ENCODE results near the gene UBAP1. TPM values are rescaled to one million over a fixed set of nuclear protein-coding genes. Genes with fewer than 3 reads are reported as not detected.
"Not testable (repeated sequence)": the region's sequence is repeated elsewhere in the genome, so short reads cannot be mapped to it uniquely, and the experiment has no call there.

Gene UBAP1
- total RNA-seq, 2 experiments from 2014 or later: 36.3 to 41.0 TPM

DNA sequence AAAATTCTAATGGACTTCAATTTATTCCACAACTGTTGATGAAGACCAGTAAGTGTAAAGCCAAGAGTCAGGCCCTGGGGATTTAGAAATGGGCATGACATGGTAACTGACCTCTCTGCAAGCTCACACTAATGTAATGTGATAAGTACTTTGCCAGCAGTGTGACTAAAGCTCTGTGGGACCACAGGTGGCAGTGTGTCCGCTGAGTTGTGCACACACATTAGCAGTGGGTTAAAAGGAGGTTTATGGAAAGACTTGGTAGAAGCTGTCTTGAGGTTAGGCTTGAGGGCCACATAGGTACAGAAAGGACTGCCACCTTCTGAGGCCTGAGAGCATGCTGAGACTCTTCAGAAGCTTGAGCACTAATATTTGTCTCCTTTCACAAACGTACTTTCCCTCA lies 67.6 kb downstream of the UBAP1 start:
- Mint-ChIP-seq H3K4me1 (no peaks in the 10 kb centered on the region), H3K4me3 (no peak overlapping the region), H3K27me3 (no peaks in the 10 kb centered on the region), H3K27ac (no peak overlapping the region), H3K9me3 (ENCODE audit: low read depth) (no peaks in the 10 kb centered on the region), H3K36me3 (peaks cover 33% of the 10 kb centered on the region)
- no peak for DNase-seq
- CTCF ChIA-PET: no interaction called here
- no peak for ATAC-seq

DNA sequence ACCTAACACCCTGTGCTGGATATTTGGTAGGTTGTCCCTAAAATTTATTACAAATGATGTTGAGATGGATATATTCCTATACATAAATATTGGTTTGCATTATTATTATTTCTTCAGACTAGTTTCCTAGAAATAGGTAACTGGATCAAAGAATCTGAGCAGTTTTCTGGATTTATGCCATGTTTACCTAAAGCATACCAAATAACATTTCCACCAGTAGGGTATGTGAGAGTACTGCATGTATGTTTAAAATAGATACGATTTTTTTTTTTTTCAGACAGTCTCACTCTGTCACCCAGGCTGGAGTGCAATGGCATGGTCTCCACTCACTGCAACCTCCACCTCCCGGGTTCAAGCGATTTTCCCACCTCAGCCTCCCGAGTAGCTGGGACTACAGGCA lies 68.9 kb downstream of the UBAP1 start:
- H3K4me1 Mint-ChIP-seq: not testable (repeated sequence)
- peaks cover 24% of the 10 kb centered on the region for H3K36me3 Mint-ChIP-seq

DNA sequence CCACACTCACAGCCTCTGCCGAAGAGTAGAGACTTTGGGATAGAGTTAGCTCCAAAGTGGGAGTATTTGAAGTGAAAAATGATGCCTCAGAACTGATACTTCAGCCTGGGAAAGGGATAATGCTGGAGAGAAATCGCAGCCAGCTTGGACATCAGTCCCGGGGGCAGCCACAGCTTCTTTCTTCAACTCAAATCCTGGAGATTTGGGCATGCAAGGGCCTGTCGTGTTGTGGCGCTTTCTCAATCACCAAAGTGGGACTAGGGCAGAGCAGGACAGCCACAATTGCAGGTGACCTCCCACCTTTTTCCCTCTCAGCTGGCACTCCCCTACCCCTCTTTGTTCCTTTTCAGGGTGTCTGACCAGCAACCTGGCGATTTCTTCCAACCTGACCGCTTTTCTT lies 70.4 kb downstream of the UBAP1 start:
- no peak overlapping the region for H3K4me3 Mint-ChIP-seq
- H3K9me3 Mint-ChIP-seq (ENCODE audit: low read depth): no peaks in the 10 kb centered on the region
- no peaks in the 10 kb centered on the region for H3K4me1 Mint-ChIP-seq
- DNase-seq (no peak), ATAC-seq (no peak)
- H3K27me3 Mint-ChIP-seq: no peaks in the 10 kb centered on the region
- CTCF ChIA-PET: interaction anchor here (1.1 to 1.5 kb wide), 2 partner anchors 129 to 175 kb away, joined by 3 to 5 read pairs; no protein-coding TSS in a partner anchor
- H3K36me3 Mint-ChIP-seq: peaks cover 22% of the 10 kb centered on the region
- H3K27ac Mint-ChIP-seq: peak overlapping the region; percentile 58

More for the DNA sequence above, 68.9 kb downstream of the UBAP1 start:
- DNase-seq; H3K27me3 Mint-ChIP-seq; CTCF ChIA-PET; H3K27ac Mint-ChIP-seq; H3K4me3 Mint-ChIP-seq; ATAC-seq; H3K9me3 Mint-ChIP-seq (ENCODE audit: low read depth): not testable (repeated sequence)

DNA sequence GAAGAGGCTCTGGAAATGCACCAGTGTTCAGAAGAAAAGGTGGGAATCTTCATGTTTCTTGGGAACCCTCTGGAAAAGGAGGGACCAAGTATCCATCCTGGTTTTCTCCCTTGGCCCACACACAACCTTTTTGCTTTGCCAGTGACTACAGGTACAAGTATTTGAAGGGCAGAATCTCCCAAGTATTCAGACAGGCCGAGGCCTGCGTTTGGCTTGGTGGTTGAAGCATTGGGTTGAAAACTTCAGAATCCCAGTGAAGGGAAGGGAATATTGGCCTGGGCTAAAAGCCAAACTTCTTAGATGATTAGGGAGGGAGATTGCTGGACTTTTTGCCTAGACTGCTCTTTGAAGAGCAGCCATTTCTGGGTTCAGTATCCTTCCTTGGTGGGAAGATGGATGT lies 71.9 kb downstream of the UBAP1 start:
- Mint-ChIP-seq H3K4me3 (no peak overlapping the region), H3K9me3 (ENCODE audit: low read depth) (no peaks in the 10 kb centered on the region), H3K27me3 (no peaks in the 10 kb centered on the region), H3K27ac (no peak overlapping the region), H3K36me3 (peaks cover 22% of the 10 kb centered on the region), H3K4me1 (no peaks in the 10 kb centered on the region)
- CTCF ChIA-PET: interaction anchor here (1.3 kb wide), 1 partner anchor 46 kb away, joined by 3 read pairs; no protein-coding TSS in a partner anchor
- DNase-seq: no peak
- no peak for ATAC-seq

DNA sequence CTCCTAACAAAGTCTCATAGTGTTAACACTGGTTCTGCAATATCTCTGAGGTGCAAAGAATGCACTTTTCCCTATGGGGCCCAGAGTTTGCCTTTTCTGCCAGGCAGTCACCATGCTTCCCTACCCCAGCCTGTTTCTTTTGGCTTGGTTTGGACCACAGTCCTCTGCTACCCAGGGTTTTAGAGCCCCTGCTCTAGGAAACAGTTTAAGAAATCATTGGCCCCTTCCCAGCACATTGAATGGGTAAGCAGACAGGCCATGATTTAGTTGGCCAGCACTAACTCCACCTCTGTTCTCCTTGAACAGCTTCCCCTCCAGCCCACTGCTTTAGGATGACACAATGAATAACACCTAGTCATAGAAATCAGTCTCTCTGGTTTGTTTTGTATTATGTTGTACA lies 73.2 kb downstream of the UBAP1 start:
- Mint-ChIP-seq H3K27me3 (no peaks in the 10 kb centered on the region), H3K4me1 (no peaks in the 10 kb centered on the region), H3K4me3 (no peak overlapping the region), H3K9me3 (ENCODE audit: low read depth) (no peaks in the 10 kb centered on the region), H3K36me3 (peaks cover 21% of the 10 kb centered on the region), H3K27ac (no peak overlapping the region)
- CTCF ChIA-PET: interaction anchor here (0.6 to 4.3 kb wide), 29 partner anchors 10 to 227 kb away, joined by 3 to 29 read pairs (median 4); partner anchors contain the start of genes DCAF12, MYORG and UBAP1
- ATAC-seq (no peak), DNase-seq (no peak)

DNA sequence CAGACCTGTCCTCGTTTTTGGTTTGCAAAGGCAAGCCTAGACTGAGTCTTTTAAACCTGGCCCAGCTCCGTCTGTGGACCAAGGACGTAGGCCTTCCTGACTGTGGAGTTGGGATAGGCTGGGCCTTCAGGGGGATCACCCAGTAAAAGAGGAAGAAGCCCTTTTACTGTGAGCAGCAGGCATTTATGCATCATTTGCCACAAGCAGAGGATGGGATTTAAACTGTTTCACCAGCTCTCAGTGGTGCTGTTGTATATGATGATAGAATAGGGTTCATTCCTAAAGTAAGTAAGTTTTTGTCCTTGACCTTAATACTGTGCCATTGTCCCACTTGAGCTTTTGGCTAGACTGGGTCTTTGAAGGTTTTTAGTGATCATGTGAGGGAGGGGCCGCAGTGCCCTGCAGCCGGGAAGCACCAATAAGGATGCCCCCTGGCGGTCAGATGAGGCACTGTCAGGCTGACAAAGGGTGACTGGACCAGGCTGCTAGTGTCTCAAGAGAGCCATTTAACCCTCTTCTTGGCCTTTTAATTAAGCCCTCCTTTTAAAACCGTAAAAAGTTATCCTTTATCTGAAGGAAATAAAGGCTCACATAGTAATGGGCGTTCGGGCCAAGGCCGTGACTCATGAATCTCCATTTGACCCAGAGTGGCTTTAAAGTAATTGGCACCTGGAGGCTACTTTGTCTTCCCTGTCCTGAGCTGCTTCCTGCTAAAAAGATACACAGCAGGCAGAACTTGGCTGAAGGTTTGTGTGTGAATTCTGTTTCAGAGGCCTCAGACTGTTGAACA lies 74.0 kb downstream of the UBAP1 start:
- DNase-seq (peak; percentile 73), ATAC-seq (peak; percentile 80)
- Mint-ChIP-seq H3K27me3 (no peaks in the 10 kb centered on the region), H3K9me3 (ENCODE audit: low read depth) (no peaks in the 10 kb centered on the region), H3K27ac (peak overlapping the region; percentile 57), H3K4me1 (no peaks in the 10 kb centered on the region), H3K36me3 (peaks cover 20% of the 10 kb centered on the region), H3K4me3 (no peak overlapping the region)
- CTCF ChIA-PET: interaction anchor here (0.6 to 4.3 kb wide), 36 partner anchors 10 to 242 kb away, joined by 3 to 29 read pairs (median 4); partner anchors contain the start of genes DCAF12, MYORG and UBAP1

DNA sequence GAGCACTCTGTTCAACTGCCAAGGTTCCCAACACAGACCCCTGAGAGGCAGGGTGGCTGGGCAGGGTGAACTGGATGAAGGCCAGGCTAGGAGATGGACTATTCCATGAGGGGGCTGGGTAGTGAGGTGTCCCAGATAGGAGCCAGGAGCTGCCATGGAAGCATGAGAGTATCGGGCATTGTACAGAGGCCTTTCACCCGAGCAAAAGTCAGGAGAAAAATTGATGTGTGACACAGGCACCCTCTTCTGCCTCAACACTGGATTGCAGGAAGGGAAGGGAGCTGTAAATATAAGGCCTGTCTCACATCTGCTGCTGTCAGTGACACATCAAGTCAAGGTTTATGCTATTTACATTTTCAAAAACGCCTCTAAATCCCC lies 74.6 kb downstream of the UBAP1 start:
- H3K9me3 Mint-ChIP-seq (ENCODE audit: low read depth): no peaks in the 10 kb centered on the region
- H3K36me3 Mint-ChIP-seq: peaks cover 20% of the 10 kb centered on the region
- ATAC-seq: no peak
- H3K27me3 Mint-ChIP-seq: no peaks in the 10 kb centered on the region
- DNase-seq: no peak
- no peak overlapping the region for H3K4me3 Mint-ChIP-seq
- peak overlapping the region; percentile 57 for H3K27ac Mint-ChIP-seq
- CTCF ChIA-PET: interaction anchor here (0.6 to 4.3 kb wide), 21 partner anchors 10 to 630 kb away, joined by 3 to 29 read pairs (median 5); partner anchors contain the start of genes DCAF12, MYORG and UBAP1
- no peaks in the 10 kb centered on the region for H3K4me1 Mint-ChIP-seq

DNA sequence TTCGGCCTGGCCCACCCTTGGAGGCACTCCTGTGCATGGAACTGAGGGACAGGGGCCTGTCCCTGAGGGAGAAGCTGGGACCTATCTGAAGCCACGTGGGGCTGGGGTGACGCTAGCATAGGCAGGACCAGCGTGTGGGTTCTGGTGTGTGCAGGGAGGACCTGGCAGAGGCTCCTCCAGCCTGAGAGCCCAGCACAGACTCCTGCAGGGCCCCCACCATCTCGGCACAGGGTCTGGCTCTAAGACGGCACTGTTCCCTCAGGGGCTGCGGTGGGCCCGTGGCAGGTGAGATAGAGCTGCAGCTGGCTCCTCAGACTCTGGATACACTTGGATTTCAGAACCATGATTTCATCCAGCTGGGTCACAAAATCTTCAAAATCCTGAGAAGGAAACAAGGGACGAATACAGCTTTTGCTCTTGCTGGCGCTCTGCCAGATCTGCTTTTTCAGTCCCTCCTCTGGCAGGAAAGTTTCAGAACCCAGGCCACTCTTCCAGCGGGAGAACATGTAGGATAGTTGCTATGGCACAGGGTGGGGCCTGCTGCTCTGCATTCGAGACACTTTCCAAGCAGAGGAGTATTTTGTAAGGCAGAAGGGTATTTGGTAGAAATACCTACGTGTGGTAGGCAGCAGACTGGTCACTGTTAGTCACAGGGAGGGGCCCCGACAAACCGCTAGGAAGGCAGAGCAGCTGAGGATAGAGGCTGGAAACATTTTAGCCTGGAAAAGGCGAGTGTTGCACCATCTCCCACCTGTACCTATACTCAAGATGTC lies 75.5 kb downstream of the UBAP1 start:
- peaks cover 18% of the 10 kb centered on the region for H3K36me3 Mint-ChIP-seq
- H3K4me3 Mint-ChIP-seq: no peak overlapping the region
- DNase-seq: no peak
- CTCF ChIA-PET: interaction anchor here (0.8 to 4.3 kb wide), 15 partner anchors 9 to 630 kb away, joined by 3 to 29 read pairs (median 8); partner anchors contain the start of genes DCAF12, MYORG and UBAP1
- no peaks in the 10 kb centered on the region for H3K4me1 Mint-ChIP-seq
- no peaks in the 10 kb centered on the region for H3K9me3 Mint-ChIP-seq (ENCODE audit: low read depth)
- no peaks in the 10 kb centered on the region for H3K27me3 Mint-ChIP-seq
- ATAC-seq: no peak
- no peak overlapping the region for H3K27ac Mint-ChIP-seq

DNA sequence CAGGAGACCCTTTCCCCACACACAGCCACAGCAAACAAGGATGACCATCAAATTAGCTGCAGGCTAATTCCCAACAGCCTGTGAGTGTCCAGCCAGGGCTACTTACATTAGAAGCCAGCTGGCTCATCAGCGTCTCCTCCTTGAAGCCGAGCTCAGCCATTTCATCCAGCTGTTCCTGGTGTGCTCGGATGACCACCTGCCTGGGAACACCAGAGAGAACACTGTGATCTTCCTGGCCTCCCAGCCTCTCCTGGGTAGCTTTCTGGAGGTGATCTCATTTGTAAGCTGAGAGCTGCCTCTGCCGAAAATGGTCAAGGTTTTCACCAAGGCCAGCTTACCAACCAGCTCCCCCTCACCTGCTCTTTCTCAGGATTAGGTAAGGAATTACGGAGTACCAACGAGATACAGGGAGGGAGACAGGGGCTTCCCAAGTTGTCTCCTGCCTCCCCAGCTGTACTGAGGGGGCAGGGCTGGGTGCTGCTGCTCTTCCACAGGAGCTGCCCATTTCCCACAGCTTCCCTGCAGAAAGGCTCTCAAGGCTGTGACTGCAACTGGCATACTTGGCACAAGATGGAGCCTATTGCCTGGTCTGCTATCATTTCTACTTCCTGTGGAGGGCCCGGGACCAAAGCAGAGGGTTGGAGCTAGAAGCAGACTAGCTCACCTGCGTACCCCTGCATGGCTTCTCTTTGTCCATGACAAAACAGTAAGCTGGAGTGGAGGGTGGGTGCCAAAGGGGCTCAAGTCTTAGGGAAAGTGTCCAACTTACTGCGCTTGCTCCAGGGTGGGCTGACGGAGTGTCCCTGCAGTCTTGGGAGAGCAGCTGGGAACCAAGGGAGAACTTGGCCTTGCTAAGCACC lies 76.4 kb downstream of the UBAP1 start:
- no peaks in the 10 kb centered on the region for H3K9me3 Mint-ChIP-seq (ENCODE audit: low read depth)
- no peaks in the 10 kb centered on the region for H3K4me1 Mint-ChIP-seq
- no peak for ATAC-seq
- no peak for DNase-seq
- H3K36me3 Mint-ChIP-seq: peaks cover 17% of the 10 kb centered on the region
- CTCF ChIA-PET: interaction anchor here (0.7 to 4.3 kb wide), 7 partner anchors 12 to 631 kb away, joined by 3 to 29 read pairs (median 3); no protein-coding TSS in a partner anchor
- no peak overlapping the region for H3K4me3 Mint-ChIP-seq
- H3K27me3 Mint-ChIP-seq: no peaks in the 10 kb centered on the region
- no peak overlapping the region for H3K27ac Mint-ChIP-seq

DNA sequence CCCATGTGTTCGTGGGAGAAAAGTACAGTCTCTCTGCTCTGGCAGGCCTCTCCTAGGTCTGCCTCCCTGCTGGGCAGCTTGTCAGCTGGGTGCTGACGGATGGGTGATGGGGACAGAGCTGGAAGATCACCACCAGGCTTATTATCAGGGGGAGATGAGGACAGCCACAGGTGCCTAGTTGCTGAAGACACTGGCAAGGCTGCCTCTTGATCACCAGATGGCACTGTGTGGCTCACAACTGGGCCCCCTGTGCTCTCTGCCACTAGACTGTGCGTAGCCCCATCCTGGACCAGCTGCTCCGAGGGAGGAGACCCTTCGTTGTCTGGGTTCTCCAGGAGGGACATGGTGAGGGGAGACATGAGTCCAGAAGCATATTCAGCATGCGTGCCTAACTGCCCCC lies 77.3 kb downstream of the UBAP1 start:
- ATAC-seq: no peak
- DNase-seq: no peak
- H3K27me3 Mint-ChIP-seq: no peaks in the 10 kb centered on the region
- no peak overlapping the region for H3K27ac Mint-ChIP-seq
- H3K4me3 Mint-ChIP-seq: no peak overlapping the region
- no peaks in the 10 kb centered on the region for H3K4me1 Mint-ChIP-seq
- H3K36me3 Mint-ChIP-seq: peaks cover 13% of the 10 kb centered on the region
- no peaks in the 10 kb centered on the region for H3K9me3 Mint-ChIP-seq (ENCODE audit: low read depth)
- CTCF ChIA-PET: interaction anchor here (0.9 to 4.3 kb wide), 2 partner anchors 13 to 181 kb away, joined by 3 to 29 read pairs; no protein-coding TSS in a partner anchor

DNA sequence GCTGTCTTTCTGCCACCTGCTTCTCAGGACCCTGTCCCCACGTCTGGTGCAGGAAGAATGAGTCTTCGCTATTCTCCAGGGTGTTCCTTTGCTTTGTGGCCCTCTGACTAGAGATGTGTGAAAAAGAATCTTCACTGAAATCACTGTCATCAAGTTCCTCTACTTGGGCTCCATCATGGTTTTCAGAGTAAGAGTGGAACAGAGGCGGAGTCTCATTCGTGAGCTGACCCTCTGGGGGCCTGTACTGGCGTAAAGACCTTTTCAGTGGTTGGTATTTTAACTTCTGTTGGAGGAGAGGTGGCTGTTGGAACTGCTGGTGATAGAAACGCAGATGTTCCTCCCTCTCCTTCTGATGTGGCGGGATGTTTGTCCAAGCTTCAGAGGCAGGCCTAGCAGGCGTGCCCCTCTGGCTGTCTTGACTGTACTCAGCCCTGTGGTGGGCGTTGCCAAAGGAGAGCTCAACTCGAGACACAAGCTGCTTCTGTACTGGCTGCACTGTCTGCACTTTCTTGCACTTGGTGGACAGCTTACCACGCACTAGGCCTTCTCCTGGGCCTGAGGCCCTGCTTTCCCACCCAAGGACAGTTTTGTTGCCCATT lies 78.2 kb downstream of the UBAP1 start:
- CTCF ChIA-PET: no interaction called here
- Mint-ChIP-seq H3K36me3 (peaks cover 11% of the 10 kb centered on the region), H3K9me3 (ENCODE audit: low read depth) (no peaks in the 10 kb centered on the region), H3K27ac (no peak overlapping the region), H3K4me1 (no peaks in the 10 kb centered on the region), H3K27me3 (no peaks in the 10 kb centered on the region), H3K4me3 (no peak overlapping the region)
- DNase-seq: no peak
- ATAC-seq: no peak

DNA sequence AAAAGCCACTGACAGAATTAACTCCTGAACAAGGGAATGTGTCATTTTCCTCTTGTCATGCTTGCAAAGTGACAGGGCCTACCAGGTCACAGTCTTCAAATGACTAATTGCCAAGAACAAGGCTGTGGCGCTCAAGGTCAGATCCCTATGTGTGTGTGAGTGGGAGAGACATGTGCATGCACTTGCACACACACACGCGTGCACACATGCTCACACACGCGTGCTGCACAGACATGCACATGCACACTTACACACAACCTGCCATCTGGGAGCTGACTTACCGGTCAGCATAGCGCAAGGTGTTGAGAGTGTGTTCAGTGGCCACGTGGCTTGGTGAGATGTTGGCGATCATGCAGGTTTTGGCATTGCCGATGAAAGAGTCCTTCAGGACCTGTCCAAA lies 80.5 kb downstream of the UBAP1 start:
- Mint-ChIP-seq H3K27ac (no peak overlapping the region), H3K27me3 (no peaks in the 10 kb centered on the region), H3K4me3 (no peak overlapping the region), H3K9me3 (ENCODE audit: low read depth) (no peaks in the 10 kb centered on the region), H3K36me3 (peaks cover 8% of the 10 kb centered on the region), H3K4me1 (peaks cover 8% of the 10 kb centered on the region)
- DNase-seq (no peak), ATAC-seq (no peak)
- CTCF ChIA-PET: no interaction called here
